Fibroblast of lung (primary cell): ENCODE data around the gene MACO1. TPM values are rescaled to one million over a fixed set of nuclear protein-coding genes. Genes with fewer than 3 reads are reported as not detected.

Experiments
- DNase-seq, 2 donors: peaks; one replicate each; pipeline versions ENCODE4 v3.0.0 to v3.0.0-alpha.2; 2010; ENCODE audit warnings: low read depth in 2 of 2
- H2AFZ ChIP-seq: 2 replicates; pipeline ENCODE4 v1.5.1; 2012; ENCODE audit warnings: low read length, control low read depth, inconsistent platforms
- H3K27ac ChIP-seq: 2 replicates; pipeline ENCODE4 v1.5.1; 2011; ENCODE audit warnings: low read length, control low read depth; ENCODE audit not compliant: insufficient read depth
- H3K27me3 ChIP-seq: 2 replicates; pipeline ENCODE4 v1.5.1; 2011; ENCODE audit warnings: mild to moderate bottlenecking, low read length; ENCODE audit not compliant: control insufficient read depth, insufficient read depth
- H3K36me3 ChIP-seq: 2 replicates; pipeline ENCODE4 v1.5.1; 2011; ENCODE audit warnings: low read length; ENCODE audit not compliant: control insufficient read depth, insufficient read depth
- H3K4me1 ChIP-seq: 2 replicates; pipeline ENCODE4 v1.5.1; 2011; ENCODE audit warnings: low read length; ENCODE audit not compliant: control insufficient read depth, insufficient read depth; ENCODE audit errors: extremely low read depth
- H3K4me2 ChIP-seq: 2 replicates; pipeline ENCODE4 v1.5.1; 2011; ENCODE audit warnings: low read length, control low read depth; ENCODE audit not compliant: insufficient read depth; ENCODE audit errors: extremely low read depth
- H3K4me3 ChIP-seq, 4 experiments: fragments of 200-600 bp in 1 of 4; sonication (generic) in 1 of 4; replicated peaks in 1 of 4; 2 replicates each; pipeline ENCODE4 v1.5.1; 2011 to 2016; ENCODE audit warnings: low read length in 4 of 4, low read depth in 3 of 4, mild to moderate bottlenecking in 3 of 4, control low read depth in 2 of 4, inconsistent platforms in 1 of 4, mixed read lengths in 1 of 4; ENCODE audit not compliant: insufficient read depth in 1 of 4; ENCODE audit errors: control extremely low read depth in 1 of 4
- H3K79me2 ChIP-seq: 2 replicates; pipeline ENCODE4 v1.5.1; 2012; ENCODE audit warnings: mild to moderate bottlenecking, low read length, inconsistent platforms; ENCODE audit not compliant: control insufficient read depth, insufficient read depth
- H3K9ac ChIP-seq: 2 replicates; pipeline ENCODE4 v1.5.1; 2011; ENCODE audit warnings: mild to moderate bottlenecking, low read length, control low read depth; ENCODE audit not compliant: insufficient read depth
- H3K9me3 ChIP-seq: 2 replicates; pipeline ENCODE4 v1.5.1; 2012; ENCODE audit warnings: low read depth, low read length; ENCODE audit not compliant: control insufficient read depth, insufficient read depth
- H4K20me1 ChIP-seq: 2 replicates; pipeline ENCODE4 v1.5.1; 2011; ENCODE audit warnings: low read length; ENCODE audit not compliant: control insufficient read depth, insufficient read depth; ENCODE audit errors: extremely low read depth
- CTCF ChIP-seq, 2 donors: IDR thresholded peaks in 1 of 2; conservative IDR thresholded peaks in 1 of 2; 1 replicate in 1 of 2; 2 replicates in 1 of 2; pipeline ENCODE4 v1.5.1; 2011 to 2012; ENCODE audit warnings: low read length in 2 of 2, control low read depth in 1 of 2, inconsistent platforms in 1 of 2, low read depth in 1 of 2, mild to moderate bottlenecking in 1 of 2
- EZH2 ChIP-seq: IDR thresholded peaks from 2 replicates; pipeline ENCODE4 v1.5.1; 2012; ENCODE audit warnings: low read length, control low read depth, mild to moderate bottlenecking; ENCODE audit errors: missing control alignments
- polyA plus RNA-seq, 2 donors: library from polyadenylated mRNA; depleted of rRNA in 1 of 2; stranded (reverse) in 1 of 2; unstranded in 1 of 2; fragments of >200 nt; gene quantifications; 2 replicates each; pipeline ENCODE4 v1.2.1, GENCODE V29; 2011 to 2012; ENCODE audit warnings: missing spikeins in 1 of 2
- total RNA-seq: library from RNA; depleted of rRNA; stranded (reverse); fragments of >200 nt; gene quantifications from 2 replicates; pipeline ENCODE4 v1.2.1, GENCODE V29; 2014

MACO1 gene
- total and polyA plus RNA-seq, 2 donors (not counting 1 experiment from before 2014, with no cell fraction given) = 14.2 to 17.5 TPM

- Histone ChIP-seq H3K4me1 (no peaks in the 10 kb centered on the region), H3K4me2 (no peak overlapping the region), H2AFZ (no peak overlapping the region), H4K20me1 (no peaks in the 10 kb centered on the region), H3K9ac (no peak overlapping the region), H3K27me3 (peaks cover 2% of the 10 kb centered on the region), H3K36me3 (no peaks in the 10 kb centered on the region), H3K4me3 (no peak overlapping the region), H3K27ac (no peak overlapping the region), H3K79me2 (no peaks in the 10 kb centered on the region), H3K9me3 (no peaks in the 10 kb centered on the region)
- DNase-seq = no peak
- no peak for TF ChIP-seq EZH2
- TF ChIP-seq CTCF (conservative IDR thresholded peaks at IDR 0.05 in 1 of 2, IDR thresholded peaks at IDR 0.05 in 1 of 2; ENCODE audit: low read depth in 1 of 2, low read length in 2 of 2) = no peak
These were observed 94.6 kb downstream of the MACO1 start for GRCh38 chr1:25525361-25525688.

GRCh38 chr1:25526753-25527152, 96.1 kb downstream of the MACO1 start:
- Histone ChIP-seq H3K4me2 (no peak overlapping the region), H3K27ac (no peak overlapping the region), H3K36me3 (no peaks in the 10 kb centered on the region), H3K9ac (no peak overlapping the region), H4K20me1 (no peaks in the 10 kb centered on the region), H3K4me3 (no peak overlapping the region), H3K79me2 (no peaks in the 10 kb centered on the region), H3K27me3 (peaks cover 2% of the 10 kb centered on the region), H3K4me1 (no peaks in the 10 kb centered on the region), H2AFZ (no peak overlapping the region), H3K9me3 (no peaks in the 10 kb centered on the region)
- no peak for TF ChIP-seq EZH2
- TF ChIP-seq CTCF (conservative IDR thresholded peaks at IDR 0.05 in 1 of 2, IDR thresholded peaks at IDR 0.05 in 1 of 2; ENCODE audit: low read depth in 1 of 2, low read length in 2 of 2) = no peak
- DNase-seq = no peak

GRCh38 chr1:25527226-25527846, 96.6 kb downstream of the MACO1 start:
- Histone ChIP-seq H2AFZ (no peak overlapping the region), H3K4me1 (no peaks in the 10 kb centered on the region)
- TF ChIP-seq EZH2 = no peak
- no peak for TF ChIP-seq CTCF (conservative IDR thresholded peaks at IDR 0.05 in 1 of 2, IDR thresholded peaks at IDR 0.05 in 1 of 2; ENCODE audit: low read depth in 1 of 2, low read length in 2 of 2)

More at GRCh38 chr1:25527226-25527846, 96.6 kb downstream of the MACO1 start:
- H3K9ac ChIP-seq = no peak overlapping the region
- DNase-seq = no peak
- H3K79me2 ChIP-seq = no peaks in the 10 kb centered on the region
- H3K9me3 ChIP-seq = no peaks in the 10 kb centered on the region
- peaks cover 2% of the 10 kb centered on the region for H3K27me3 ChIP-seq
- no peak overlapping the region for H3K4me2 ChIP-seq
- no peaks in the 10 kb centered on the region for H3K36me3 ChIP-seq
- no peak overlapping the region for H3K4me3 ChIP-seq
- no peak overlapping the region for H3K27ac ChIP-seq
- H4K20me1 ChIP-seq = no peaks in the 10 kb centered on the region
